ENCODE results near the gene RXRA.

RXRA gene

GRCh38 chr9:134411440-134412297 lies 85.4 kb downstream of the RXRA start:
- H3K27ac ChIP-seq = no peak overlapping the region
- no peak for TF ChIP-seq ZFX (IDR thresholded peaks at IDR 0.05; ENCODE audit: borderline replicate concordance)
- TF ChIP-seq CTCF (IDR thresholded peaks at IDR 0.05) = no peak

- no peak overlapping the region for H3K27ac ChIP-seq
- no peak for TF ChIP-seq CTCF (IDR thresholded peaks at IDR 0.05)
- TF ChIP-seq ZFX (IDR thresholded peaks at IDR 0.05; ENCODE audit: borderline replicate concordance) = no peak
Measured at GRCh38 chr9:134412298-134412711, 86.0 kb downstream of the RXRA start.

GRCh38 chr9:134413112-134413715 lies 87.0 kb downstream of the RXRA start:
- no peak overlapping the region for H3K27ac ChIP-seq
- TF ChIP-seq ZFX (IDR thresholded peaks at IDR 0.05; ENCODE audit: borderline replicate concordance) (no peak), CTCF (IDR thresholded peaks at IDR 0.05) (no peak)

- TF ChIP-seq ZFX (IDR thresholded peaks at IDR 0.05; ENCODE audit: borderline replicate concordance) = no peak
- H3K27ac ChIP-seq = no peak overlapping the region
Measured at GRCh38 chr9:134413890-134414623, 87.8 kb downstream of the RXRA start.

- no peak overlapping the region for H3K27ac ChIP-seq
- TF ChIP-seq ZFX (IDR thresholded peaks at IDR 0.05; ENCODE audit: borderline replicate concordance) = no peak
- TF ChIP-seq CTCF (IDR thresholded peaks at IDR 0.05) = no peak
Measured at GRCh38 chr9:134414900-134415425, 88.7 kb downstream of the RXRA start.

- TF ChIP-seq ZFX (IDR thresholded peaks at IDR 0.05; ENCODE audit: borderline replicate concordance) (no peak), CTCF (IDR thresholded peaks at IDR 0.05) (no peak)
- H3K27ac ChIP-seq = no peak overlapping the region
Measured at GRCh38 chr9:134416385-134417015, 90.2 kb downstream of the RXRA start.

- no peak overlapping the region for H3K27ac ChIP-seq
- TF ChIP-seq CTCF (IDR thresholded peaks at IDR 0.05) = no peak
- no peak for TF ChIP-seq ZFX (IDR thresholded peaks at IDR 0.05; ENCODE audit: borderline replicate concordance)
Measured at GRCh38 chr9:134418354-134418753, 92.1 kb downstream of the RXRA start.

Data from 22Rv1 (cell line).